Measurements from ENCODE around the gene BCL2A1.
"Not testable (repeated sequence)": the region's sequence is repeated elsewhere in the genome, so short reads cannot be mapped to it uniquely, and the experiment has no call there.

The BCL2A1 gene

DNA sequence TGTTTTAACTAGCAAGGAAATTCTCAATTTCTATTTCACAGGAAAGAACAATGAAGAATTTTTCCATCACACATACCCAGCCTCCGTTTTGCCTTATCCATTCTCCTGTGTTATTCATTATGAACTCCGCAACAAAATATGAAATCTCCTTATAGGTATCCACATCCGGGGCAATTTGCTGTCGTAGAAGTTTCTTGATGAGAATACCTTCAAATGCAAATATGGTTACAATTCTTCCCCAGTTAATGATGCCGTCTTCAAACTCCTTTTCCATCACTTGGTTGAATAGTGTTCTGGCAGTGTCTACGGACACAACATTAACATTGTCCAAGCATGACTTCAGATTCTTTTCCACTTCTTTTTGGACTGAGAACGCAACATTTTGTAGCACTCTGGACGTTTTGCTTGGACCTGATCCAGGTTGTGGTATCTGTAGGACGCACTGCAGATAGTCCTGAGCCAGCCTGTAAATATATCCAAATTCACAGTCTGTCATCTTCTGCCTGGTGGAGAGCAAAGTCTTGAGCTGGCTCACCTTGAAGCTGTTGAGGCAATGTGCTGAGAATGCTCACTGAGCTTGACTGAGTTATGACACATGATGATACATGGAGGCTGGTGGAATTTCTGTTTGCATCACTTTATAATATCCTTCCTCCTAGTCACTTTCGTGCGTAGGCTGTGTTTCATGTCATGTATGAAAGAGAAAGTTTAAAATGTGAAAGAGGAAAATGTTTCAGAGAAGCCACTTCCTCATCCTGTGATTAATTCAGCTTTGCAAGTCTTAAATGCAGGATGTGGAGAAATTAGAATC, at the start of gene BCL2A1:
TSS of gene BCL2A1 (minus strand) at position 573 of the 811 bp plus-strand sequence. CDS start at position 496, 77 bp downstream.
- peak; percentile 75 for DNase-seq

GRCh38 chr15:80020731-80021130, 49.7 kb upstream of the BCL2A1 start:
- no peak for DNase-seq

DNA sequence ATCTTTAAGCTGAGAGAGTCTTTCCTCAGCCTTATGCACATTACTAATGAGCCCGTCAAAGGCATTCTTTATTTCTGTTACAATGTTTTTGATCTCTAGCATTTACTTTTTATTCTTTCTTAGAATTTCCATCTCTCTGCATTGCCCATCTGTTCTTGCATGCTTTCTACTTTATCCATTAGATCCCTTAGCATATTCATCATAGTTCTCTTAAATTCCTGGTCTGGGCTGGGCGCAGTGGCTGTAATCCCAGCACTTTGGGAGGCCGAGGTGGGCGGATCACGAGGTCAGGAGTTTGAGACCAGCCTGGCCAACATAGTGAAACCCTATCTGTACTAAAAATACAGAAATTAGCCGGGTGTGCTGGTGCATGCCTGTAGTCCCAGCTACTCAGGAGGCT, 49.2 kb upstream of the BCL2A1 start:
- not testable (repeated sequence) for DNase-seq

- no peak for DNase-seq
Observed at GRCh38 chr15:80019168-80019745, 48.3 kb upstream of the BCL2A1 start.

DNA sequence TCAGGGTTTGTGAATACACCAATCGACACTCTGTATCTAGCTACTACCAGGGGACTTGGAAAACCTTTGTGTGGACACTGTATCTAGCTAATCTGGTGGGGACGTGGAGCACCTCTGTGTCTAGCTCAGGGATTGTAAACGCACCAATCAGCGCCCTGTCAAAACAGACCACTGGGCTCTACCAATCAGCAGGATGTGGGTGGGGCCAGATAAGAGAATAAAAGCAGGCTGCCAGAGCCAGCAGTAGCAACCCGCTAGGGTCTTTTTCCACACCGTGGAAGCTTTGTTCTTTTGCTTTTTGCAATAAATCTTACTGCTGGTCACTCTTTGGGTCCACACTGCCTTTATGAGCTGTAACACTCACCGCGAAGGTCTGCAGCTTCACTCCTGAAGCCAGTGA, 46.1 kb upstream of the BCL2A1 start:
- not testable (repeated sequence) for DNase-seq

- DNase-seq: not testable (repeated sequence)
Observed at GRCh38 chr15:80016506-80016905, 45.5 kb upstream of the BCL2A1 start.

- no peak for DNase-seq
Observed at GRCh38 chr15:80015156-80015555, 44.2 kb upstream of the BCL2A1 start.

- DNase-seq: not testable (repeated sequence)
Observed at GRCh38 chr15:80014186-80014585, 43.2 kb upstream of the BCL2A1 start.

DNA sequence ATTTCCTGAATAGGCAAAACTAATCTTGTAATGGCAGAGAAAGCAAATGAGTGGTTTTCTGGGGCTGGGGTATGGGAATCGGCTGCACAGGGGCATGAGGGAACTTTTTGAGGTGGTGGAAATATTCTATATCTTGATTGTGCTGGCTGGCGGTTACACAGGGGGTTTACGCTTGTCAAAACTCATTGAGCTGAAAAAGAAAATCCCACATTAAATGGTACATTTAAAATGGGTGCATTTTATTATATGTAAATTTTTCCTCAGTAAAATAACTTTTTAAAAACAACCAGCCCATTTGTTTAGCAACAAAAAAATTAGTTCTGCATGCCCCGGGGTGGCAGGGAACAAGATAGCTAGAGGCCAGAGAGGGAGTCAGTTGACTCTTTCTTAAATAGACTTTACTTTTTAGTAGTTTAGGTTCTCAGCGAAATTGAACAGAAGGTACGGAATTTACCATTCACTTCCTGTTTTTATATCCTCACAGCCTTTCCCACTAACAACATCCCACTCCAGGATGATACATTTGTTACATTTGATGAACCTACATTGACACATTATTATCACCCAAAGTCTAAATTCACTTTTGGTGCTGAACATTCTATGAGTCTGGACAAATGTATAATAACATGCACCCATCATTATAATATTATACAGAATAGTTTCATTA, 41.2 kb upstream of the BCL2A1 start:
- no peak for DNase-seq

- DNase-seq: no peak
Observed at GRCh38 chr15:80011596-80011995, 40.6 kb upstream of the BCL2A1 start.

GRCh38 chr15:80011041-80011523, 40.1 kb upstream of the BCL2A1 start:
- not testable (repeated sequence) for DNase-seq

DNA sequence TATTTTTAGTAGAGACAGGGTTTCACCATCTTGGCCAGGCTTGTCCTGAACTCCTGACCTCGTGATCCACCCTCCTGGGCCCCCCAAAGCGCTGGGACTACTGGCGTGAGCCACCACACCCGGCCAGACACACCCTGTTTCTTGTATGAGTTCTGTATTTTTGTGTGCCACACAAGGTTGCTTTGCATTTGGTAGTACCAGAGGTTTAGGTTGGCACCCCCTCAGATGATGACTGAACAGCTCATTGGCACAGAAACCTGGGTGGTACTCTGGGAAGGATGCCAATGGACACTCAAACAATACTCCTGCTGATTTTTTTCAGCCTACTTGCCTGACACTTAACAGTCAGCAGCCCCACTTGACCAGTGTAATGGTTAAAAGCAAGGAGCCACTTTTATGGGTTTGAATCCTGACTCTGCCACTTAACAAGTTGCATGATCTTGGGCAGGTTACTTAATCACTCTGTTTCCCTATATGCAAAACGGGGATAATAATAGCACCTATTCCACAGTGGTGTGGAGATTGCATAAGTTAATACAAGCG, 39.2 kb upstream of the BCL2A1 start:
- DNase-seq: peak; percentile 52

- no peak for DNase-seq
Observed at GRCh38 chr15:80007532-80007931, 36.5 kb upstream of the BCL2A1 start.

DNA sequence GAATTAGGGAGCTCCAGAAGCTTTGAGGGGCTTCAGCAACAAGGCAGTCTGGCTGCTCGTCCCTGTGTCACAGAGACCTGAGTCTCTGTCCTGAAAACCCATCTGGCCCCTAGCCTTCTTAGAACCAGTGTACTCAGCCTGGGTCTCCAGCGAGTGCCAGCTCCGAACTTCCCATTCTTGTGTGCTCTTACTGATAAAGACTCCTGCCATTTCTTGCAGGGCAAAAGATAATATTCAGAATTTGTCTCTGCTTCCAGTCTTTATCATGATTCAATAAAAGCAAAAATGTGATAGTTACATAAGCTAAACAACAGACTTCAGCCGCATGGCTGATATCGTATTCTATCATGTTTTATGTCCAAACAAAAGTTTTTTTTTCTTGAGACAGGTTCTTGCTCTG, 36.0 kb upstream of the BCL2A1 start:
- DNase-seq: peak; percentile 60

DNA sequence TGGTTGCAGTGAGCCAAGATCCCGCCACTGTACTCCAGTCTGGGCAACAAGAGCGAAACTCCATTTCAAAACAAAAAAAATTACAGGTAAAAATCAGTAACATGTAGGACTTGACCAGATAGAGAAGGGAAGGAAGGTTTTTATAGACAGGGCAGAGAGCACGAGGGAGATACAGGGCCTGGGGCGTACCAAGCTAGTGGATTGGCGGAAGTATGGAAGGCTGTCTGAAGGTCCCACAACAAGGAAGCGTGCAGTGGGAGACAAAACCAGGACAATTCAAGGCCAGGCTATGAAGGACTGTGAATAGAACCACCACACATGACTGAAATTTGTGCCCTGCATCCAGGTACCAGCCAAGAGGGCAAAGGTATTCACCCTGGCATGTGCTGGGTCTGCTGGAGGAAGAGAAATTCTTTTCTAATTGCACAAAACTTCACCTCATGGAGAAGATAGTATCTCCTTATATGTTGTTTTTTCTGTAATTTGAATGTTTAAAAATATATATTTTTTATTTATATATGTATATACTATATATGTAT, 33.0 kb upstream of the BCL2A1 start:
- DNase-seq: no peak

DNA sequence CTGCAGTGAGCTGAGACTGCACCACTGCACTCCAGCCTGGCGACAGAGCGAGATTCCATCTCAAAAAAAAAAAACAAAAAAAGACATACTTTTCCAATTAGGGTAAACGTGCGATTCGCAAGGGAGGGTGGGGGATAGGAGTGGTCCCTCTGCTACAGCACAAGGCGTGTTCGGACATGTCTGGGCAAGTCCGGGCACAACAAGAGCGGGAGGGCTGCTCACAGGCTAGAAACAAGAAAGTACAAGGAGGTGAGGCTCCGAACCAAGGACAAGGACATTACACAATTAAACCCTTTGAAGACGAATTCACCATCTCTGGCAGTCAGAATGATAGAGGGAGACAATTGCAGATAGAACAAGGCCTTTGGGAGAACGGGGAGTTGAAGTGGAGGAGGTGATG, 32.2 kb upstream of the BCL2A1 start:
- no peak for DNase-seq

DNA sequence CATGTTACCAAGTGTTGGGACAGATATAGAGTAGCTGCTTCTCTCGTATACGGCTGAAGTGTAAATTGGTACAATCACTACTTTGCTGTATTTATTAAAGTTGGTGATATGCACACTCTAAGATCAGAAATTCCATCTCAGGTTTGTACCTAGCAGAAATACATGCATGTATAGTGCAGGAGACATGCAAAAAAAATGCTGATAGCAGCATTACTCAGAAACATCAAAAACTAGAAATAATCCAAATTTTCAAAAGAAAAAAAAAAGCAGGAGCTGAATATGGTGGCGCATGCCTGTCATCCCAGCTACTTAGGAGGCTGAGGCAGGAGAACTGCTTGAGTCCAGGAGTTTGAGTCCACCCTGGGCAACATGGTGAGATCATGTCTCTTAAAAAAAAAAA, 31.3 kb upstream of the BCL2A1 start:
- no peak for DNase-seq

DNA sequence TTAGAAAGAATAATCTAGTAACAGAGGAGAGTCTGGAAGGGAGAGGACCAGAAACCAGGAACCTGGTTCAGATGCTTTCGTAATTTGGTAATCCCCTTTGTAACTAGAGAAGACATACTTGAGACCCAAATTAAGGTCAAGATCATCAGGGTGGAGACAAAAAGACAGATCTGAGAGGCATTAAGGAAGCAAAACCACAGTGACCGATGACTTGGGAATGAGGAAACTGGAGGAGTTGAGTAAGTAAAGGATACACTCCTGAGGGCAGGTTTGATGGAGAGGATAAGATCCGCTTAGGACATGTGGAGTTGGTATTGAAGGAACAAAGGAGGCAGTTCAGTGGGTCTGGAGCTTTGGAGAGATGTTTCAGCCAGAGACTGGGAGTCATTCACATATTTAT, 23.6 kb upstream of the BCL2A1 start:
- no peak for DNase-seq

GRCh38 chr15:79991826-79992225, 20.8 kb upstream of the BCL2A1 start:
- peak; percentile 70 for DNase-seq

DNA sequence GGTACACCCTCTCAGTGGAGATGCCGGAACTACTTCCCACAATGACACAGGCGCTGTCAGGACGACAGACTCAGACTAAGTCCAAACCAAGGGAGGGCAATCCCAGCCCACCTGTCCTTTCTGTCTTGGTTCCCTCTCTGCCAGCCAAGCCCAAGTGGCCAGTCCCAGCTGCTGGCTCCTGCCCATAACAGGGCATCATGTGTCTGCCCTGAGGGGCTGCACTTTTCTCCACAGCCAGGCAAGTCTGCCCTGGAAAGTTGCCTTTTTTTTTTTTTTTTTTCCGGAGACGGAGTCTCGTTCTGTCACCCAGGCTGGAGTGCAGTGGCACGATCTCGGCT, 20.0 kb upstream of the BCL2A1 start:
- no peak for DNase-seq

DNA sequence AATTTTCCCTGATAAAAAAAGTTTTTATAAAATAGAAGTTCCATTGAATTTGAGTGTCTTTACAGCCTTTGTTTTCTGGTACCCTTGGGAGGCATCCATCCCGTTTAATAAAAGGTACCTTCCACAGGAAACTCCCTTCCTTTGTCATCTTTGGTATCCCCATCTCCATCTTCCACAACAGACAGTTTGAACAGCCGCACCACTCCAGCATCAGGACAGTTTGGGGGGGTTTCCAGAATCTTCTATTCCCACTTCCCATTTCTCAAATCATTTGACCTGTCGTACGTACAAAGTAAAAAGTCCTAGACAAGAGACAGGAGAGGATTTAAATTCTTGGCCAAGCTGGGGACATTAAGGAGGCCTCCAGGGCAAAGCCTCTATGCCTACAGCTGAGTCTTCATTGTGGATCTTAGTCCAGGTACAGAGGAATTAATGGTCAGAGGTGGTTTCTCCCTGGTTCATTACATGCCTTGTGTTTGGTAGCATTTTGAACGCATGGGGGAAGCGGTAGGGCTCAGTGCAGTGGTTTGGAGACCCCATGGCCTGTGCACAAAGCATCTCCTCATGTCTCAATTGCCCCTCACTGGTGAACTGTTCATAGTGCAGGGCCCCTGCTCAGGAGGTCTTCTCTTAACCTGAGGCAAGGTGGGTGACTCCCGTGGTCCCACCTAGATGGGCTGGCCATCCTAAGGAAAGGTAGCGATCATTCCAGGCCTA, 19.4 kb upstream of the BCL2A1 start:
- DNase-seq: no peak

DNA sequence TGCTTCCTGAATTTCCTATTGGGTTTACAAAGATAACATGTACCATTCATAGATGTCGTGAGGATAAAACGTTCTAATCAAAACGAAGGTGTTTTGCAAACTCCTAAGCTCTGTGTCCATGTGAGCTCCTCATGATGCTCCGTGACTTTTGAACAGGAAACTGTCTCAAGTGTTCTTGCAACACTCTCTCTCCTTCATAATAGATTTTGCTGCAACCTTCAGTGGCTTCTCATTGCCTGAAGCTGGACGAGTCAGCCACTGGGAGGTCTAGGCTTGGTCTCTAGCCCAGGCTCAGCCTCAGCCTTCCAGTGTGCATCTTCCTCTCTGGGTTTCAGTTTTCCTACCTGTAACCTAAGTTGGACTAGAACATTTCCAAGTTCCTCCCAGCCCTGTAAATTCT, 18.7 kb upstream of the BCL2A1 start:
- DNase-seq: peak; percentile 65

DNA sequence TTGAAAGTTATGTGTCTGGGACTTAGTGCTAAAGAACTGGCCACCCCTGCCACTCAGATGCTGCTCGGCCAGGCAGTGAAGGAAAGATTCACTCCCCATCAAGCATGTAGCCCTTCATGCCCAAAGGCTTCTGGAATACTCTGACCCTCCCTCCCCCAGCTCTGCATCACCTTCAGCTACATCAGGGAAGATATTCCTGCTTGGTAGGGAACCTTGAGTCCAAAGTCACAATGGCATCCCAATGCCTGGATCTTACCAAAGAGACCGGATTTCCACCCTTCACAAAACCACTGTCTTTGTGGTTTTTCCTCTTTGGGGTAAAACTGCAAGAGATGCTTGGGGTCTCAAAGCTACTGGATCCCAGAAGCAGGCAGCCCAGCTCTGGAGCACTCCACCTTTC, 18.2 kb upstream of the BCL2A1 start:
- no peak for DNase-seq
